Adrenal gland (tissue), 12 donors: ENCODE measurements around the gene IL6R. TPM values are rescaled to one million over a fixed set of nuclear protein-coding genes. Genes with fewer than 3 reads are reported as not detected.
A peak's percentile ranks its signal among the peaks of the same experiment; 100 is the strongest.

Source experiments
- DNase-seq, 7 donors: peaks; one replicate each; pipeline ENCODE4 v3.0.0-alpha.2; 2019 to 2020
- H3K27ac ChIP-seq, 5 donors: fragments of 200-600 bp; sonication (generic) in 4 of 5; 1 replicate in 3 of 5; 2 replicates in 2 of 5; pipeline versions ENCODE4 v1.5.1 to v1.8.0; 2016 to 2020; ENCODE audit warnings: mild to moderate bottlenecking in 1 of 5
- H3K27me3 ChIP-seq: fragments of 200-600 bp; 2 replicates; pipeline ENCODE4 v1.8.0; 2021
- H3K36me3 ChIP-seq, 2 donors: fragments of 200-600 bp; replicated peaks in 1 of 2; 1 replicate in 1 of 2; 2 replicates in 1 of 2; pipeline versions ENCODE4 v1.5.1 to v1.8.0; 2018 to 2022
- H3K4me1 ChIP-seq, 2 donors: fragments of 200-600 bp; replicated peaks in 1 of 2; 1 replicate in 1 of 2; 2 replicates in 1 of 2; pipeline versions ENCODE4 v1.5.1 to v1.8.0; 2018 to 2021
- H3K4me3 ChIP-seq, 4 donors: fragments of 200-600 bp; sonication (generic) in 3 of 4; one replicate each; pipeline ENCODE4 v1.5.1; 2016 to 2018
- H3K9me3 ChIP-seq, 3 donors: fragments of 200-600 bp; sonication (generic) in 1 of 3; replicated peaks in 1 of 3; 1 replicate in 2 of 3; 2 replicates in 1 of 3; pipeline versions ENCODE4 v1.5.1 to v1.8.0; 2016 to 2021
- POLR2A ChIP-seq, 2 donors: fragments of 450-650 bp; IDR thresholded peaks; one replicate each; pipeline ENCODE4 v1.6.1; 2017; ENCODE audit warnings: antibody characterized with exemption in 2 of 2, mild to moderate bottlenecking in 2 of 2, moderate library complexity in 1 of 2
- WGBS, 4 donors: extraction: QIAGEN DNeasy Blood & Tissue Kit in 2 of 4; methylation state at CpG; one replicate each; pipeline versions ENCODE4 v1.1.5 to v1.1.7; 2013 to 2017; 5-methylcytosine and 5-hydroxymethylcytosine counted together
- intact Hi-C, 2 donors: fragments of 100-400 bp; cut with DNase I; formaldehyde crosslinking; loops; one replicate each; pipeline versions ENCODE4 v1.14.1 to v1.15.0; 2022 to 2023
- polyA plus RNA-seq, 3 donors: library from polyadenylated mRNA; stranded (reverse); fragments of 200-250 nt in 2 of 3; fragments of 350-450 nt in 1 of 3; fragmentation: Illumina TruSeq in 1 of 3; extraction: RNeasy Lipid Tissue Mini Kit (QIAGEN cat#74804) in 1 of 3; gene quantifications; one replicate each; pipeline ENCODE4 v1.2.3, GENCODE V29; 2013 to 2014
- total RNA-seq, 9 donors: library from RNA; depleted of rRNA in 4 of 9; stranded (reverse); fragments of >200 nt in 4 of 9; fragments of 120-200 nt in 1 of 9; fragmentation: NEBNext Ultra II Directional in 1 of 9; extraction: Animal tissue kit (Norgen Biotek cat#: 25700) in 1 of 9; gene quantifications; one replicate each; pipeline versions ENCODE4 v1.1.0 to v1.2.4, GENCODE V29; 2013 to 2023
- TF ChIP-seq, protein P1 (sequence below), 6 experiments: fragments of 450-650 bp in 4 of 6; fragments of 200-600 bp in 2 of 6; sonication (generic) in 1 of 6; IDR thresholded peaks; 1 replicate in 5 of 6; 2 replicates in 1 of 6; pipeline versions ENCODE4 v1.5.1 to v1.8.0; 2016 to 2021; ENCODE audit warnings: antibody characterized with exemption in 6 of 6, mild to moderate bottlenecking in 2 of 6, moderate library complexity in 1 of 6
- donor health status: healthy with polysubstance abuse.
- donor health status: Bipolar disorder and iron deficiency.
- donor health status: DM: yes; HTN: yes; CAD: no.
- donor health status: DM: no; HTN: no; CAD: no.
- donor health status: DM: no; HTN: no; CAD: no.
- donor health status: DM: yes; HTN: yes; CAD: no.

IL6R gene
- total and polyA plus RNA-seq, 12 donors, result 4.4 to 43.0 (median 13.6) TPM

DNA sequence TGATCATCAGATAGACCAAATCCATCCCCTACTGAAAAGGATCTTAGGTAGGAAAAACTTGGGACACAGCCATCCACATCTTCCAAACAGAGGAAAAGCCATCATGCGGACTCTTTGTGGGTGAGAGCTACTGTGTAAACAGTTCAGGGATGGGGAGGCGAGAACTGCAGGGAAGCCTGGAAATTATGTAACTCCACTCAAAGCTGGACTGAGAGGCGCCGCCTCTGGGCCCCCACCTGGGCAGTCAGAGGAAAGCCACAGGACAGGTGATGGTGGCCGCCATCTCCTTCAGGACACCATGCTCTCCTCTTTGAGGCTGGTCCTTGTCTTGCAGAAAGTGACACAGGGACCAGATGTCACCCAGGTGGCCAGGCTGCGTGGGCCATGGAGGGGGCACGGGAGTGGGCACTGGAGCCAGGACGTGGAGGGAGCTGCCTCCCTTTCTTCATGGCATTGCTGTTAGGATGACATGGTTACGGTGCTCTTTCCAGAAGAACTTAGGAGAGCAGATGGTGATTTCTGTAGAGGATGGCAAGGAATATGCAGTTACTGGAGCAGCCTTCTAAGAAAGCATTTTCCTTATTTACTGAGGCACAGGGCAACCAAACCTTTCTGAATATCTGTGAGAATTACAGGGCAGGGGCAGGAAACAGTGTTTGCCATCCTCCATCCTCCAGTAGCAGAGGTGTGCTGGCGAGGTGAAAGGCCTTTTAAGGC, 64.9 kb downstream of the IL6R start:
- Histone ChIP-seq H3K27me3 (no peaks in the 10 kb centered on the region), H3K27ac (no peak overlapping the region), H3K4me1 (peaks cover 0 to 12% of the 10 kb centered on the region in 2 donors), H3K4me3 (no peak overlapping the region), H3K36me3 (no peaks in the 10 kb centered on the region), H3K9me3 (no peaks in the 10 kb centered on the region)
- DNase-seq, result no peak
- WGBS, 4 donors, result 93 to 99% (median 97%) methylated on average over 8 to 10 of the region's 10 CpGs
- intact Hi-C loops, result loop anchor here (10.0 kb wide), 2 partner anchors 65 to 405 kb away; partner anchors contain the start of genes IL6R (in 1 of the 2) and KCNN3 (in 1 of the 2)
- TF ChIP-seq, protein P1, sequence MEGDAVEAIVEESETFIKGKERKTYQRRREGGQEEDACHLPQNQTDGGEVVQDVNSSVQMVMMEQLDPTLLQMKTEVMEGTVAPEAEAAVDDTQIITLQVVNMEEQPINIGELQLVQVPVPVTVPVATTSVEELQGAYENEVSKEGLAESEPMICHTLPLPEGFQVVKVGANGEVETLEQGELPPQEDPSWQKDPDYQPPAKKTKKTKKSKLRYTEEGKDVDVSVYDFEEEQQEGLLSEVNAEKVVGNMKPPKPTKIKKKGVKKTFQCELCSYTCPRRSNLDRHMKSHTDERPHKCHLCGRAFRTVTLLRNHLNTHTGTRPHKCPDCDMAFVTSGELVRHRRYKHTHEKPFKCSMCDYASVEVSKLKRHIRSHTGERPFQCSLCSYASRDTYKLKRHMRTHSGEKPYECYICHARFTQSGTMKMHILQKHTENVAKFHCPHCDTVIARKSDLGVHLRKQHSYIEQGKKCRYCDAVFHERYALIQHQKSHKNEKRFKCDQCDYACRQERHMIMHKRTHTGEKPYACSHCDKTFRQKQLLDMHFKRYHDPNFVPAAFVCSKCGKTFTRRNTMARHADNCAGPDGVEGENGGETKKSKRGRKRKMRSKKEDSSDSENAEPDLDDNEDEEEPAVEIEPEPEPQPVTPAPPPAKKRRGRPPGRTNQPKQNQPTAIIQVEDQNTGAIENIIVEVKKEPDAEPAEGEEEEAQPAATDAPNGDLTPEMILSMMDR (IDR thresholded peaks at IDR 0.05), result no peak
- TF ChIP-seq POLR2A (IDR thresholded peaks at IDR 0.05), result no peak

DNA sequence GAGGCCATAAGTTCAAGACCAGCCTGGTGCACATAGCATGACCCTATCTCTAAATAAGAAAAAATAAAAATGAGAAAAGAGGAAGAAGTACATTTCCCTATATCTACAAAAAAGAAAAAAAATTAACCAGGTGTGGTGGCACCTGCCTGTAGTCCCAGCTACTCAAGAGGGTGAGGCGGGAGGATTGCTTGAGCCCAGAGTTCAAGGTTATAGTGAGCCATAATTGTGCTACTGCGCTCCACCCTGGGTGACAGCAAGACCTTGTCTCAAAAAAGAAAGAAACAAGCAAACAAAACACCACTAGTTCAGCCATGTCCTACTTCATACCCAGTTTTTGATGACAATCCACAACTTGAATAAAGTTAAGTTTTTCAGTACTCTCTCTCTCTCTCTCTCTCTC, 66.2 kb downstream of the IL6R start:
- Histone ChIP-seq H3K9me3 (no peaks in the 10 kb centered on the region), H3K4me3 (no peak overlapping the region), H3K36me3 (no peaks in the 10 kb centered on the region), H3K27ac (no peak overlapping the region), H3K4me1 (peaks cover 0 to 6% of the 10 kb centered on the region in 2 donors), H3K27me3 (no peaks in the 10 kb centered on the region)
- DNase-seq, result no peak
- WGBS, 4 donors, result 72 to 92% (median 78%) methylated on average over 2 of the region's 2 CpGs
- TF ChIP-seq POLR2A (IDR thresholded peaks at IDR 0.05), result no peak
- TF ChIP-seq, protein P1 (IDR thresholded peaks at IDR 0.05), result no peak
- intact Hi-C loops, result loop anchor here (10.0 kb wide), 2 partner anchors 67 to 403 kb away; partner anchors contain the start of genes IL6R (in 1 of the 2) and KCNN3 (in 1 of the 2)

DNA sequence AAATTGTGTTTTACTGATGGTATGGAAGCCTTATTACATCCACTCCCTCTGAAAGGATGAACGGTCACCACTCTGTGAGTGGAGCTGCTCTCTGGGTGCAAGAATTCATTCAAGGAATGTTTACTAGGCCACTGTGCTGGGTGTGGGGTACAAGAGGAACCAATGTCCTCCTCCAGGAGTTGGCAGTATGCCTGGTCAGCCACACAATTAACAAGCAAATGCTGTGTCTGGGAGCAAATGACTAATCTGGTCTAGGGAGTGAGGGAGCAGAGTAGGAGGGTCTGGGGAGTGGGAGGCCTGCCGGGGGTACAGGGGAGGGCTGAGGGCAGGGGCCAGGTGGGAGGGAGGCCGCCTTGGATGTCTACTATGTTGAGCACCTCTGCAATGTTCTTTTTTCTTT, 69.7 kb downstream of the IL6R start:
- intact Hi-C loops, result loop anchor here (10.0 kb wide), 2 partner anchors 70 to 400 kb away; partner anchors contain the start of genes IL6R (in 1 of the 2) and KCNN3 (in 1 of the 2)
- Histone ChIP-seq H3K36me3 (no peaks in the 10 kb centered on the region), H3K9me3 (no peaks in the 10 kb centered on the region), H3K27me3 (no peaks in the 10 kb centered on the region), H3K4me3 (no peak overlapping the region), H3K4me1 (peaks cover 6 to 8% of the 10 kb centered on the region in 2 donors), H3K27ac (no peak overlapping the region)
- DNase-seq, result peak in 6 of 7 donors; percentile 34 to 72 (median 46)
- TF ChIP-seq, protein P1 (IDR thresholded peaks at IDR 0.05), result no peak
- no peak for TF ChIP-seq POLR2A (IDR thresholded peaks at IDR 0.05)
- 57 to 74% (median 71%) methylated on average over 3 of the region's 3 CpGs for WGBS, 4 donors

DNA sequence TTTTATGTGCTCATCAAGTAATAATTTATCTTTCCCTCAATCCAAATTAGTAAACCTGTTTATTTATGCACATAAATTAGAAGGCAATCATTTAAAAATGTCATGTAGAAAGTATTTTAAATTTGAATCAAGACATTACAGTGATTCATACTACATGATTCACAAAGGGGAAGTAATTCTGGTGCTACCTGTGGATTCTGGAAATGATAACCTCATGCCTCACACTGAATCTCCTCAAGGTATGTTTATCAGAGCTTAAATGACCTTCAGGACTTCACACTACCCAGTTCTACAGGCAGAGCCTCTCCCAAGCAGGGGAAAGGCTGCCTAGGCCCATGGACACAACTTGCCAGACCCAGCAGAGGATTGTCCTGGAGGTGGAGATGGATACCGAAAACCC, 71.6 kb downstream of the IL6R start:
- Histone ChIP-seq H3K9me3 (no peaks in the 10 kb centered on the region), H3K4me3 (no peak overlapping the region), H3K27ac (no peak overlapping the region), H3K27me3 (no peaks in the 10 kb centered on the region), H3K36me3 (no peaks in the 10 kb centered on the region), H3K4me1 (peaks cover 8 to 10% of the 10 kb centered on the region in 2 donors)
- intact Hi-C loops, result loop anchor here (10.0 kb wide), 2 partner anchors 72 to 398 kb away; partner anchors contain the start of genes IL6R (in 1 of the 2) and KCNN3 (in 1 of the 2)
- no peak for DNase-seq
- 83 to 100% (median 95%) methylated on average over 1 of the region's 1 CpG for WGBS, 4 donors
- TF ChIP-seq, protein P1 (IDR thresholded peaks at IDR 0.05), result no peak
- no peak for TF ChIP-seq POLR2A (IDR thresholded peaks at IDR 0.05)
